K562 (cell line): ENCODE data around the gene DYNC1I1. TPM values are rescaled to one million over a fixed set of nuclear protein-coding genes. Genes with fewer than 3 reads are reported as not detected.

Source experiments
- ATAC-seq: fragments of 200-7000 bp; cut with Tn5 transposase; 3 replicates; pipeline ENCODE4 v1.9.1; 2020; ENCODE audit warnings: moderate library complexity
- BruUV-seq: library from RNA; stranded (reverse); fragments of 400-500 nt; replicated peaks from 2 replicates; lab custom pipeline; 2021; lab: Mats Ljungman, UMichigan
- CTCF ChIA-PET: fragments of 300-600 bp; formaldehyde crosslinking; extraction: SDS; loops from one replicate; lab custom pipeline; 2021; ENCODE audit warnings: low intra/inter-chr PET ratio; lab: Yijun Ruan, JAX
- POLR2A ChIA-PET: fragments of 300-600, 350-650 bp; sonication (Branson Sonifier 250); formaldehyde crosslinking; extraction: SDS; loops from one replicate; lab custom pipeline; 2021; ENCODE audit warnings: antibody characterized with exemption, inconsistent platforms; lab: Yijun Ruan, JAX
- DNase-seq, 4 experiments: peaks; one replicate each; pipeline versions ENCODE4 v3.0.0 to v3.0.0-alpha.2; 2011 to 2018; ENCODE audit warnings: low spot score in 3 of 4, mixed read lengths in 3 of 4; ENCODE audit errors: extremely low read depth in 1 of 4
- FAIRE-seq: peaks from 2 replicates; lab custom pipeline; 2011; peaks lifted over from hg19 to GRCh38; lab: Jason Lieb, UNC
- H2AFZ ChIP-seq: 2 replicates; pipeline ENCODE4 v1.6.0; 2011; ENCODE audit warnings: low read depth, low read length, control low read depth, inconsistent platforms
- H3K27ac ChIP-seq: fragments of 200-600 bp; 3 replicates; pipeline ENCODE4 v1.8.0; 2011; ENCODE audit warnings: low read depth, mild to moderate bottlenecking, control low read depth, inconsistent platforms, low read length, moderate library complexity, mixed read lengths; ENCODE audit errors: extremely low read depth
- H3K27me3 ChIP-seq, 2 experiments: fragments of 300-600 bp in 1 of 2; 2 replicates in 1 of 2; 3 replicates in 1 of 2; pipeline versions ENCODE4 v1.6.0 to v1.8.0; 2011; ENCODE audit warnings: inconsistent platforms in 2 of 2, low read length in 2 of 2, mild to moderate bottlenecking in 1 of 2, mixed read lengths in 1 of 2, moderate library complexity in 1 of 2; ENCODE audit not compliant: control insufficient read depth in 2 of 2, insufficient read depth in 2 of 2
- H3K36me3 ChIP-seq: fragments of 300-600 bp; 3 replicates; pipeline ENCODE4 v1.8.0; 2011; ENCODE audit warnings: mild to moderate bottlenecking, low read length, inconsistent platforms; ENCODE audit not compliant: control insufficient read depth, insufficient read depth
- H3K4me1 ChIP-seq, 2 experiments: fragments of 200-600 bp in 1 of 2; replicated peaks in 1 of 2; 2 replicates in 1 of 2; 3 replicates in 1 of 2; pipeline versions ENCODE4 v1.5.1 to v1.8.0; 2011; ENCODE audit warnings: inconsistent platforms in 2 of 2, low read length in 2 of 2, mild to moderate bottlenecking in 1 of 2, mixed read lengths in 1 of 2, moderate library complexity in 1 of 2; ENCODE audit not compliant: control insufficient read depth in 2 of 2, insufficient read depth in 2 of 2
- H3K4me2 ChIP-seq: 2 replicates; pipeline ENCODE4 v1.6.1; 2011; ENCODE audit warnings: low read length, control low read depth, inconsistent platforms, mixed read lengths; ENCODE audit not compliant: insufficient read depth
- H3K4me3 ChIP-seq: fragments of 200-600 bp; sonication (generic), shearing (Covaris generic); 2 replicates; pipeline ENCODE4 v1.5.1; 2016; ENCODE audit warnings: control low read depth, inconsistent platforms
- H3K79me2 ChIP-seq: fragments of 200-600 bp; 3 replicates; pipeline ENCODE4 v1.8.0; 2011; ENCODE audit warnings: low read length, inconsistent platforms; ENCODE audit not compliant: control insufficient read depth, insufficient read depth
- H3K9ac ChIP-seq, 2 experiments: 2 replicates each; pipeline versions ENCODE4 v1.6.0 to v1.6.1; 2011; ENCODE audit warnings: low read depth in 2 of 2, low read length in 2 of 2, control low read depth in 1 of 2, inconsistent platforms in 1 of 2, mild to moderate bottlenecking in 1 of 2, mixed read lengths in 1 of 2; ENCODE audit not compliant: insufficient read depth in 1 of 2
- H3K9me1 ChIP-seq: one replicate; pipeline ENCODE4 v1.6.0; 2011; ENCODE audit warnings: inconsistent platforms, mild to moderate bottlenecking, low read length, moderate library complexity; ENCODE audit not compliant: control insufficient read depth, insufficient read depth
- H3K9me3 ChIP-seq: replicated peaks from 2 replicates; pipeline ENCODE4 v1.5.1; 2011; ENCODE audit warnings: low read depth, low read length, inconsistent platforms; ENCODE audit not compliant: control insufficient read depth, insufficient read depth
- H4K20me1 ChIP-seq: replicated peaks from 2 replicates; pipeline ENCODE4 v1.6.1; 2011; ENCODE audit warnings: low read length, inconsistent platforms, mixed read lengths; ENCODE audit not compliant: control insufficient read depth, insufficient read depth
- CBX3 ChIP-seq, 2 experiments: IDR thresholded peaks; 1 replicate in 1 of 2; 2 replicates in 1 of 2; pipeline ENCODE4 v1.6.1; 2012; ENCODE audit warnings: inconsistent platforms in 2 of 2, low read length in 2 of 2, borderline replicate concordance in 1 of 2, control low read depth in 1 of 2
- EWSR1 ChIP-seq: fragments of 450-650 bp; IDR thresholded peaks from 2 replicates; pipeline ENCODE4 v1.6.1; 2018; ENCODE audit warnings: borderline replicate concordance, mild to moderate bottlenecking, low read depth, moderate library complexity; ENCODE audit not compliant: partially characterized antibody
- HOMEZ ChIP-seq: fragments of 250-450 bp; sonication (Bioruptor Pico); IDR thresholded peaks from 2 replicates; pipeline ENCODE4 v1.4.0; 2020; ENCODE audit warnings: mild to moderate bottlenecking, moderate library complexity
- HSF4 ChIP-seq: fragments of 250-450 bp; sonication (Bioruptor Pico); IDR thresholded peaks from 2 replicates; pipeline ENCODE4 v2.1.2; 2022; ENCODE audit warnings: mild to moderate bottlenecking, moderate library complexity, borderline replicate concordance
- KAT7 ChIP-seq: sonication (generic); formaldehyde crosslinking; IDR thresholded peaks from 2 replicates; pipeline ENCODE4 v1.8.0; 2022; ENCODE audit warnings: missing genetic modification reagents, mild to moderate bottlenecking, borderline replicate concordance
- MECOM ChIP-seq: fragments of 250-450 bp; sonication (Bioruptor Pico); IDR thresholded peaks from 2 replicates; pipeline ENCODE4 v1.8.0; 2022; ENCODE audit warnings: inconsistent platforms
- NR2C2 ChIP-seq, 2 experiments: fragments of 200-800 bp in 1 of 2; sonication (Bioruptor generic) in 1 of 2; sonication (generic) in 1 of 2; formaldehyde crosslinking in 1 of 2; IDR thresholded peaks; 2 replicates each; pipeline versions ENCODE4 v1.6.1 to v1.8.0; 2016 to 2022; ENCODE audit warnings: mild to moderate bottlenecking in 1 of 2, missing compliant biosample characterization in 1 of 2, missing genetic modification characterization in 1 of 2, missing genetic modification reagents in 1 of 2
- NR4A1 ChIP-seq, 2 experiments: fragments of 250-450 bp in 1 of 2; fragments of 450-650 bp in 1 of 2; sonication (Bioruptor Pico) in 1 of 2; IDR thresholded peaks; 2 replicates each; pipeline versions ENCODE4 v1.4.0 to v1.6.1; 2016 to 2020; ENCODE audit warnings: mild to moderate bottlenecking in 2 of 2, missing compliant biosample characterization in 1 of 2, missing genetic modification characterization in 1 of 2, moderate library complexity in 1 of 2
- SAFB ChIP-seq: fragments of 200-400 bp; formaldehyde crosslinking; IDR thresholded peaks from 2 replicates; pipeline ENCODE4 v1.6.1; 2017; ENCODE audit warnings: low read depth, low read length, borderline replicate concordance
- THRAP3 ChIP-seq: fragments of 450-650 bp; IDR thresholded peaks from 2 replicates; pipeline ENCODE4 v1.6.1; 2016; ENCODE audit warnings: mild to moderate bottlenecking, inconsistent platforms, borderline replicate concordance
- ZNF830 ChIP-seq: fragments of 250-450 bp; sonication (Bioruptor Pico); IDR thresholded peaks from 2 replicates; pipeline ENCODE4 v1.5.0; 2021; ENCODE audit warnings: mild to moderate bottlenecking
- WGBS: fragments of 100-300 bp; shearing (Covaris generic); methylation state at CpG from one replicate; pipeline ENCODE4 v1.1.6; 2016; ENCODE audit warnings: low coverage, mixed read lengths; ENCODE audit not compliant: insufficient coverage; ENCODE audit errors: missing lambda C conversion rate; 5-methylcytosine and 5-hydroxymethylcytosine counted together
- in situ Hi-C: fragments of 300-500 bp; cut with MboI; formaldehyde crosslinking; loops from 4 replicates; pipeline ENCODE4 v1.15.0; 2018; ENCODE audit warnings: inconsistent platforms, mixed read lengths
- intact Hi-C: fragments of 100-400 bp; cut with micrococcal nuclease; formaldehyde crosslinking; loops from 2 replicates; pipeline ENCODE4 v1.14.2; 2022
- polyA plus RNA-seq, 8 experiments: library from polyadenylated mRNA; depleted of rRNA in 4 of 8; stranded (reverse) in 5 of 8; unstranded in 3 of 8; fragments of >200 nt; fragmentation: Nextera tagmentation in 2 of 8; fragmentation: Illumina TruSeq in 1 of 8; extraction: Ambion mirVana in 2 of 8; extraction: Trizol in 1 of 8; gene quantifications; 2 replicates each; pipeline versions ENCODE4 v1.2.1 to v1.2.3, GENCODE V29; 2011 to 2014; ENCODE audit warnings: inconsistent platforms in 1 of 8, missing spikeins in 1 of 8
- total RNA-seq, 7 experiments: library from RNA; depleted of rRNA in 6 of 7; stranded (reverse); fragments of >200 nt in 6 of 7; fragmentation: Illumina TruSeq in 2 of 7; extraction: Trizol in 2 of 7; gene quantifications; 2 replicates each; pipeline versions ENCODE4 v1.2.1 to v1.2.3, GENCODE V29; 2011 to 2021; ENCODE audit warnings: low replicate concordance in 1 of 7
- TF ChIP-seq, protein P1 (sequence below), 2 experiments: fragments of 450-650 bp; IDR thresholded peaks; 2 replicates each; pipeline ENCODE4 v1.6.1; 2016; ENCODE audit warnings: mild to moderate bottlenecking in 2 of 2, borderline replicate concordance in 1 of 2, low read depth in 1 of 2, moderate library complexity in 1 of 2

The DYNC1I1 gene
- total and polyA plus RNA-seq, 9 of the 15 experiments (the other 6 are each of a cell fraction or from before 2014, with no cell fraction given) = 0.22 to 1.5 (median 0.44) TPM

- ATAC-seq (no peak), FAIRE-seq (no peak), DNase-seq (no peak)
- Histone ChIP-seq H3K9me1 (no peaks in the 10 kb centered on the region), H3K27me3 (no peaks in the 10 kb centered on the region), H3K9me3 (no peaks in the 10 kb centered on the region), H3K4me1 (no peaks in the 10 kb centered on the region), H4K20me1 (no peaks in the 10 kb centered on the region)
- POLR2A ChIA-PET = no interaction called here
- CTCF ChIA-PET = interaction anchor here (0.6 kb wide), 1 partner anchor 694 kb away, joined by 3 read pairs; no protein-coding TSS in a partner anchor
- no peak for TF ChIP-seq EWSR1
- TF ChIP-seq THRAP3 = no peak
- TF ChIP-seq MECOM (CRISPR knock-in tag) = no peak
- TF ChIP-seq NR4A1 (CRISPR knock-in tag; IDR thresholded peaks at IDR 0.05) = no peak
- no peak for TF ChIP-seq NR4A1 (tag; IDR thresholded peaks at IDR 0.05)
- TF ChIP-seq HOMEZ = no peak
- TF ChIP-seq, protein P1, sequence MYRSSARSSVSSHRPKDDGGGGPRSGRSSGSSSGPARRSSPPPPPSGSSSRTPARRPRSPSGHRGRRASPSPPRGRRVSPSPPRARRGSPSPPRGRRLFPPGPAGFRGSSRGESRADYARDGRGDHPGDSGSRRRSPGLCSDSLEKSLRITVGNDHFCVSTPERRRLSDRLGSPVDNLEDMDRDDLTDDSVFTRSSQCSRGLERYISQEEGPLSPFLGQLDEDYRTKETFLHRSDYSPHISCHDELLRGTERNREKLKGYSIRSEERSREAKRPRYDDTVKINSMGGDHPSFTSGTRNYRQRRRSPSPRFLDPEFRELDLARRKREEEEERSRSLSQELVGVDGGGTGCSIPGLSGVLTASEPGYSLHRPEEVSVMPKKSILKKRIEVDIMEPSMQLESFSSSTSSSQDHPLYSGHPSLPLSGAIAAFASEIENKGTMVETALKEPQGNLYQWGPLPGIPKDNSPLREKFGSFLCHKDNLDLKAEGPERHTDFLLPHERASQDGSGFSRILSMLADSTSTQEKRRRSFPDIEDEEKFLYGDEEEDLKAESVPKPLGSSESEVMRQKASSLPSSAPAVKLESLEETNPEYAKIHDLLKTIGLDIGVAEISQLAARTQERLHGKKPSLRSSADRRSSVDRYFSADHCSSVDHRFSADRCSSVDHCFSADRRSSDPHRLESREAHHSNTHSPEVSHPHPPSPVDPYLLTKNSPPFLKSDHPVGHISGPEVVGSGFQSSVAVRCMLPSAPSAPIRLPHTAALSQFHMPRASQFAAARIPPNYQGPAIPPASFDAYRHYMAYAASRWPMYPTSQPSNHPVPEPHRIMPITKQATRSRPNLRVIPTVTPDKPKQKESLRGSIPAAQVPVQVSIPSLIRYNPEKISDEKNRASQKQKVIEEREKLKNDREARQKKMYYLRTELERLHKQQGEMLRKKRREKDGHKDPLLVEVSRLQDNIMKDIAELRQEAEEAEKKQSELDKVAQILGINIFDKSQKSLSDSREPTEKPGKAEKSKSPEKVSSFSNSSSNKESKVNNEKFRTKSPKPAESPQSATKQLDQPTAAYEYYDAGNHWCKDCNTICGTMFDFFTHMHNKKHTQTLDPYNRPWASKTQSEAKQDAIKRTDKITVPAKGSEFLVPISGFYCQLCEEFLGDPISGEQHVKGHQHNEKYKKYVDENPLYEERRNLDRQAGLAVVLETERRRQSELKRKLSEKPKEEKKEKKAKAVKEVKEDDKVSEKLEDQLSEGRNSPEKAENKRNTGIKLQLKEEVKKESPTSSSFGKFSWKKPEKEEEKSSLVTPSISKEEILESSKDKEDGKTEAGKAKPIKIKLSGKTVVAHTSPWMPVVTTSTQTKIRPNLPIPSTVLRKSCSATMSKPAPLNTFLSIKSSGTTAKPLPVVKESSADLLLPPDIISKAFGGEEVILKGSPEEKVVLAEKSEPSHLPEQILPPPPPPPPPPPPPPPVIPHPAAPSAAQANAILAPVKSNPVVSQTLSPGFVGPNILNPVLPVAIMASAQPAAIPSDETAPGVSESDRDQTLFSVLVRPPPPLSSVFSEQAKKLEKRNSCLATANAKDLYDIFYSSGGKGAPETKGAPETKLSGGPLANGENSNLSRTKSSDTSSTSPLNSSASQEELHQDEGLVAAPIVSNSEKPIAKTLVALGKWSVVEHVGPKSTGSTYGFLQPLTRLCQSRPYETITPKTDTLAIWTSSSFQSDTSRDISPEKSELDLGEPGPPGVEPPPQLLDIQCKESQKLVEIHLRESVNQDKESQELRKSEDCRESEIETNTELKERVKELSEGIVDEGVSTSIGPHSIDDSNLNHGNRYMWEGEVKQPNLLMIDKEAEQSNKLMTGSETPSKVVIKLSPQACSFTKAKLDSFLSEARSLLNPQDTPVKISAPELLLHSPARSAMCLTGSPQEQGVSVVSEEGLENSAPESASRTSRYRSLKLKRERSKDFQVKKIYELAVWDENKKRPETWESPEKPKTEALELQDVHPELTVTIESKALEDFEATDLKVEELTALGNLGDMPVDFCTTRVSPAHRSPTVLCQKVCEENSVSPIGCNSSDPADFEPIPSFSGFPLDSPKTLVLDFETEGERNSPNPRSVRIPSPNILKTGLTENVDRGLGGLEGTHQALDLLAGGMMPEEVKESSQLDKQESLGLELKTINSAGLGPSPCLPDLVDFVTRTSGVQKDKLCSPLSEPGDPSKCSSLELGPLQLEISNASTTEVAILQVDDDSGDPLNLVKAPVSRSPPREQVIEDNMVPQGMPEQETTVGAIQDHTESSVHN (IDR thresholded peaks at IDR 0.05; ENCODE audit: borderline replicate concordance in 1 of 2, low read depth in 1 of 2) = no peak
- TF ChIP-seq ZNF830 (CRISPR knock-in tag) = no peak
- TF ChIP-seq HSF4 (CRISPR knock-in tag) = no peak
- no peak for TF ChIP-seq NR2C2 (CRISPR knock-in tag; IDR thresholded peaks at IDR 0.05)
- no peak for TF ChIP-seq NR2C2 (tag; IDR thresholded peaks at IDR 0.05)
- TF ChIP-seq SAFB = no peak
- TF ChIP-seq KAT7 = no peak
- no peak for TF ChIP-seq CBX3 (IDR thresholded peaks at IDR 0.05; ENCODE audit: borderline replicate concordance in 1 of 2, low read length in 2 of 2)
- TF ChIP-seq, all 486 proteins: peak for 0
- Histone ChIP-seq H2AFZ (no peak overlapping the region), H3K79me2 (no peaks in the 10 kb centered on the region), H3K4me2 (no peak overlapping the region), H3K27ac (no peak overlapping the region), H3K9ac (no peak overlapping the region), H3K36me3 (no peaks in the 10 kb centered on the region), H3K4me3 (no peak overlapping the region)
- intact Hi-C loops (no loop called here), in situ Hi-C loops (loop anchor here (25.0 kb wide), 1 partner anchor 371 kb away; no protein-coding TSS in a partner anchor)
- 0% methylated on average over 3 of the region's 3 CpGs for WGBS
- no TSS peak for BruUV-seq
Observed at GRCh38 chr7:95883217-95883616, 110.9 kb downstream of the DYNC1I1 start.
